ACC112 (cell line): ENCODE results near the gene DMGDH.

Experiments used
- H2AFZ ChIP-seq: fragments of 200-600 bp; sonication (generic); one replicate; pipeline ENCODE4 v1.6.0; 2017; ENCODE audit warnings: antibody characterized with exemption, low read length; ENCODE audit not compliant: unreplicated experiment
- H3K27ac ChIP-seq: fragments of 200-600 bp; sonication (generic); 2 replicates; pipeline ENCODE4 v1.5.1; 2014; ENCODE audit warnings: low read depth, mild to moderate bottlenecking, antibody characterized with exemption, low read length, moderate library complexity
- H3K27me3 ChIP-seq: fragments of 200-600 bp; sonication (generic); 2 replicates; pipeline ENCODE4 v1.6.1; 2014; ENCODE audit warnings: mild to moderate bottlenecking, antibody characterized with exemption, low read length, moderate library complexity, mixed read lengths; ENCODE audit not compliant: insufficient read depth
- H3K36me3 ChIP-seq: fragments of 200-600 bp; sonication (generic); 2 replicates; pipeline ENCODE4 v1.6.1; 2016; ENCODE audit warnings: mild to moderate bottlenecking, antibody characterized with exemption, low read length, moderate library complexity, mixed read lengths; ENCODE audit not compliant: insufficient read depth
- H3K4me1 ChIP-seq: fragments of 200-600 bp; sonication (generic); one replicate; pipeline ENCODE4 v1.6.1; 2016; ENCODE audit warnings: low read length, mixed read lengths; ENCODE audit not compliant: insufficient read depth, unreplicated experiment, control insufficient read depth
- H3K4me3 ChIP-seq: fragments of 200-600 bp; sonication (generic); 2 replicates; pipeline ENCODE4 v1.5.1; 2014; ENCODE audit warnings: mild to moderate bottlenecking, low read depth, low read length
- H3K79me2 ChIP-seq: fragments of 200-600 bp; sonication (generic); one replicate; pipeline ENCODE4 v1.6.0; 2016; ENCODE audit warnings: low read length; ENCODE audit not compliant: control insufficient read depth, unreplicated experiment, insufficient read depth

The DMGDH gene

DNA sequence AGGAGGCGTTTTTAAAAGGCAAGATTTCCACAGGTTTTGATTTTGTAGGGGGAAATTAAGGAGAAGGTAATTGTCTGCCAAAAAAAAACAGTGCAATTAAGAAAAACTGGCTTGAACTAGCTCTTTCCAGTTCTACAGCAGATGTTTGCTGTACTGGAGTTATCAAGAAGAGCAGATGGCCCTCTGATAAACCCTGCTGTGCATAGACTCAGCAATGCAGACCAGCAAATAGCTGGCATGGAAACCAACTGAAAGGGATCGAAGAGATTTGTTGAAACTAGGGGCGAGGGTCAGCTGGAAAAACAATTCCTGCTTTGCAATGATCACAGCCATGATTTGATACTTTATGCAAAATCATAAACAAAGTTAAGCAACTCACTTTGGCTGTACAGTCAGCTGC, 24.3 kb upstream of the DMGDH start:
- H3K27me3 ChIP-seq: no peaks in the 10 kb centered on the region
- no peaks in the 10 kb centered on the region for H3K79me2 ChIP-seq
- no peaks in the 10 kb centered on the region for H3K4me1 ChIP-seq
- H3K27ac ChIP-seq: no peak overlapping the region
- H3K4me3 ChIP-seq: no peak overlapping the region
- 0 out of 2 replicates have a peak, but pooled peaks cover under 1% of the 10 kb centered on the region for H3K36me3 ChIP-seq
- no peak overlapping the region for H2AFZ ChIP-seq

DNA sequence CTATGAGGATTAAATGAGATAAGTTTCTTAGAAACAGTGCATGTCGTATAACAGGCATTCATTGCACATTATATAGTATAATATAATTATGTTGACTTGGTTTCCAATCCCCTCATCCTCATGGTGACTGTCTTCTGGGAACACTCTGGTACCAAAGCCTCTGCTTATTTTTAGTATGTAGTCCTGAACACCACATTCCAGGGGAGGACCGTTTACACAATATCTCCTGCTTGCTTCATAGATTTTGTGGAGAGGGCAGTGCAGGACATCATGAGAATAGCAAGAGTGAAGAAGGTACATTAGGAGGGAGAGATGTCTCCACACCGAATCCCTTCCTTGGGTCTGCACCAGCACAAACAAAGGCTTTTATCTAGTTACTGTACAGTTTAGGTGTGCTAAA, 21.6 kb upstream of the DMGDH start:
- no peak overlapping the region for H2AFZ ChIP-seq
- no peaks in the 10 kb centered on the region for H3K27me3 ChIP-seq
- H3K79me2 ChIP-seq: no peaks in the 10 kb centered on the region
- 0 out of 2 replicates have a peak, but pooled peaks cover 4% of the 10 kb centered on the region for H3K36me3 ChIP-seq
- H3K4me3 ChIP-seq: no peak overlapping the region
- H3K27ac ChIP-seq: no peak overlapping the region
- no peaks in the 10 kb centered on the region for H3K4me1 ChIP-seq

DNA sequence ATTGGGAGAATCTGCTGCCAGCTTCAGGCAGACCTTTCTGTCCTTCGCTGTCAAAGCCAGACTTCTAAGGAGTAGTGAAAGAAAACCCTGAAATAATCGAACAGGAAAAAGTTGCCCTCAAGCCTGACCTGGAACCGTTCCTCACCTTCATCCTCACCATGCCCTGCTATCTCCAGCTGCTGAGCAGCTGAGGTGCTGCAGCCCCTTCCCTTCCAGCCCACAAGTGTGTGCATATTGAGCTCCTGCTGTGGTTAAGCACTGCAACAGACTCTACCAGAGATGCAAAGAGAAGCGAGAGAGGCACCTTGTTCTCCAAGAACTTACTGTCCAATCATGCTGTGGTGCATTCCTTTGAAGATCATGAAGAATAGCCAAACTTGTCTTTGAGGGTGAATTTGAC, 19.0 kb upstream of the DMGDH start:
- Histone ChIP-seq H2AFZ (no peak overlapping the region), H3K27me3 (no peaks in the 10 kb centered on the region), H3K4me3 (no peak overlapping the region), H3K36me3 (0 out of 2 replicates have a peak, but pooled peaks cover 4% of the 10 kb centered on the region), H3K27ac (no peak overlapping the region), H3K4me1 (no peaks in the 10 kb centered on the region), H3K79me2 (no peaks in the 10 kb centered on the region)

DNA sequence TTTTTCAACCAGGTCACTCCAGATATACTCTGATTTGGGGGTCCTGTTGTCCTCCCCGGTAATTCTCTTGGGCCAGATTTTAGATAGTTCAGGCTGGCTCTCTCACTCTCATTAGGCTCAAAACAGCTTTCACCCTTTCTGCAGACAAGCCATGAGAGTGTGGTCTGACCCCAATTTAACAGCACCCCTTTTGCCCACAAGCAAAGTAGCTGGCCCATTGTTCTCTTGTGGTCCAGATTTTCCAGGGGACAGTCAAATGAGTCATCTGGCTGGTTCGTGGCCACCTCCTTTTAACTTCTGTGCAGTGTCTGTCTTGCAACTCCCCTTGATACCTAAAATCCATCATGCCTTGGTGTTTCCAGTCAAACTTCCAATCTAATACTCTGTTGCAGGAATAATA, 16.6 kb upstream of the DMGDH start:
- no peaks in the 10 kb centered on the region for H3K27me3 ChIP-seq
- no peak overlapping the region for H3K27ac ChIP-seq
- no peak overlapping the region for H3K4me3 ChIP-seq
- no peak overlapping the region for H2AFZ ChIP-seq
- 0 out of 2 replicates have a peak, but pooled peaks cover 4% of the 10 kb centered on the region for H3K36me3 ChIP-seq
- H3K79me2 ChIP-seq: no peaks in the 10 kb centered on the region
- H3K4me1 ChIP-seq: no peaks in the 10 kb centered on the region

DNA sequence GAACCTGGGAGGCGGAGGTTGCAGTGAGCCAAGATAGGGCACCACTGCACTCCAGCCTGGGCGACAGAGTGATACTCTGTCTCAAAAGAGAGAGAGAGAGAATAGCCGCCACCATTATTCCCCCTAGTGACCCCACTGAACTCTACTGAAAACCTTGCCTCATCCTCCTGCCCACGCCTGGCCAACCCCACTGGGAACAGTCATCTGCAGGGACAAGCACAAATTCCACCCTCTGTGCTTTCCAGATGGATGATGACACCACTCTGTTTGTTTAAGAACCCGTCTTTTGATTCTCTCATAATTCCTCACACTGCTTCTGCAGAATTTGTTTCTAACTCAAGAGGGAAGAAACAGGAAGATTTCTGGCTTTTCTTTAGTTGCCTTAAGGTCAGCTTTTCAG, 12.3 kb upstream of the DMGDH start:
- Histone ChIP-seq H3K36me3 (peaks cover 4% of the 10 kb centered on the region; the same call in 1 of the 2 replicates), H3K27ac (no peak overlapping the region), H3K4me3 (no peak overlapping the region), H3K27me3 (no peaks in the 10 kb centered on the region), H3K79me2 (no peaks in the 10 kb centered on the region), H2AFZ (no peak overlapping the region), H3K4me1 (no peaks in the 10 kb centered on the region)

DNA sequence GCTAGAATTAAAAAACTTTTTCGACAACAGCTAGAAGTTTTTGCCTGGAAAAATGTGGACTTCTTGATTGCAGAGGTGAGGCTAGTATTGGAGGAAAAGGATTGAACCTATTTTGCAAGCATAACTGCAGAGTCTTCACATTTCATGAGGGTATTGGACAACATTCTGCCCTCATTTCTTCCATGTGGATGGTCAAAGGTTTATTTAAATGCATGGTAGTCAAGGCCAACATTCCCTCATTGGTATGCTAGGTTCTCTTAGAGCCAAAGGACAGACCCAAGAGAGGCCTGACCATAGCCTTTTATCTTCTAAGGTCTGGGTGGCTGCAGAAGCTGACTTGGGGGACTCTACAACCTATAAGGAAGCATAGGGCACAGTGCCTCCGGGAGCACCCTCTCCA, 11.3 kb upstream of the DMGDH start:
- H3K36me3 ChIP-seq: peaks cover 4% of the 10 kb centered on the region; the same call in 1 of the 2 replicates
- no peak overlapping the region for H2AFZ ChIP-seq
- no peaks in the 10 kb centered on the region for H3K27me3 ChIP-seq
- H3K4me1 ChIP-seq: peaks cover under 1% of the 10 kb centered on the region
- H3K79me2 ChIP-seq: no peaks in the 10 kb centered on the region
- no peak overlapping the region for H3K27ac ChIP-seq
- no peak overlapping the region for H3K4me3 ChIP-seq

- H3K4me1 ChIP-seq: peaks cover 18% of the 10 kb centered on the region
- H3K27me3 ChIP-seq: no peaks in the 10 kb centered on the region
- H3K27ac ChIP-seq: no peak overlapping the region
- no peak overlapping the region for H2AFZ ChIP-seq
- H3K4me3 ChIP-seq: no peak overlapping the region
- no peaks in the 10 kb centered on the region for H3K79me2 ChIP-seq
- H3K36me3 ChIP-seq: peaks cover 4% of the 10 kb centered on the region; the same call in 1 of the 2 replicates
Observed at GRCh38 chr5:79077680-79078365, 8.3 kb upstream of the DMGDH start.

GRCh38 chr5:79076819-79077218, 7.3 kb upstream of the DMGDH start:
- Histone ChIP-seq H3K4me1 (peaks cover 18% of the 10 kb centered on the region), H3K79me2 (no peaks in the 10 kb centered on the region), H3K36me3 (peaks cover 4% of the 10 kb centered on the region; the same call in 1 of the 2 replicates), H3K27me3 (no peaks in the 10 kb centered on the region), H2AFZ (no peak overlapping the region), H3K27ac (no peak overlapping the region), H3K4me3 (no peak overlapping the region)

- H3K27me3 ChIP-seq: no peaks in the 10 kb centered on the region
- no peak overlapping the region for H3K4me3 ChIP-seq
- peaks cover 18% of the 10 kb centered on the region for H3K4me1 ChIP-seq
- no peaks in the 10 kb centered on the region for H3K79me2 ChIP-seq
- no peak overlapping the region for H3K27ac ChIP-seq
- H2AFZ ChIP-seq: no peak overlapping the region
- peaks cover 4% of the 10 kb centered on the region; the same call in 1 of the 2 replicates for H3K36me3 ChIP-seq
Observed at GRCh38 chr5:79075646-79076426, 6.4 kb upstream of the DMGDH start.

- H3K27me3 ChIP-seq: no peaks in the 10 kb centered on the region
- H2AFZ ChIP-seq: no peak overlapping the region
- peak overlapping the region; percentile 58 for H3K27ac ChIP-seq
- peaks cover 24% of the 10 kb centered on the region for H3K4me1 ChIP-seq
- no peaks in the 10 kb centered on the region for H3K79me2 ChIP-seq
- peaks cover 4% of the 10 kb centered on the region; the same call in 1 of the 2 replicates for H3K36me3 ChIP-seq
- H3K4me3 ChIP-seq: no peak overlapping the region
Observed at GRCh38 chr5:79074641-79075040, 5.2 kb upstream of the DMGDH start.

GRCh38 chr5:79070350-79070667, 835 bp upstream of the DMGDH start:
- peak overlapping the region; percentile 76 for H3K27ac ChIP-seq
- H3K4me3 ChIP-seq: peak overlapping the region; percentile 75
- peak overlapping the region; percentile 19 for H2AFZ ChIP-seq
- H3K79me2 ChIP-seq: peaks cover 5% of the 10 kb centered on the region
- H3K36me3 ChIP-seq: no peaks in the 10 kb centered on the region
- no peaks in the 10 kb centered on the region for H3K27me3 ChIP-seq
- peaks cover 19% of the 10 kb centered on the region for H3K4me1 ChIP-seq
